ENCODE data around the gene PDLIM7. TPM values are rescaled to one million over a fixed set of nuclear protein-coding genes. Genes with fewer than 3 reads are reported as not detected.

Gene PDLIM7
- total and polyA plus RNA-seq, 2 donors (not counting 3 experiments of a cell fraction or from before 2014, with no cell fraction given) = 314 to 318 TPM

DNA sequence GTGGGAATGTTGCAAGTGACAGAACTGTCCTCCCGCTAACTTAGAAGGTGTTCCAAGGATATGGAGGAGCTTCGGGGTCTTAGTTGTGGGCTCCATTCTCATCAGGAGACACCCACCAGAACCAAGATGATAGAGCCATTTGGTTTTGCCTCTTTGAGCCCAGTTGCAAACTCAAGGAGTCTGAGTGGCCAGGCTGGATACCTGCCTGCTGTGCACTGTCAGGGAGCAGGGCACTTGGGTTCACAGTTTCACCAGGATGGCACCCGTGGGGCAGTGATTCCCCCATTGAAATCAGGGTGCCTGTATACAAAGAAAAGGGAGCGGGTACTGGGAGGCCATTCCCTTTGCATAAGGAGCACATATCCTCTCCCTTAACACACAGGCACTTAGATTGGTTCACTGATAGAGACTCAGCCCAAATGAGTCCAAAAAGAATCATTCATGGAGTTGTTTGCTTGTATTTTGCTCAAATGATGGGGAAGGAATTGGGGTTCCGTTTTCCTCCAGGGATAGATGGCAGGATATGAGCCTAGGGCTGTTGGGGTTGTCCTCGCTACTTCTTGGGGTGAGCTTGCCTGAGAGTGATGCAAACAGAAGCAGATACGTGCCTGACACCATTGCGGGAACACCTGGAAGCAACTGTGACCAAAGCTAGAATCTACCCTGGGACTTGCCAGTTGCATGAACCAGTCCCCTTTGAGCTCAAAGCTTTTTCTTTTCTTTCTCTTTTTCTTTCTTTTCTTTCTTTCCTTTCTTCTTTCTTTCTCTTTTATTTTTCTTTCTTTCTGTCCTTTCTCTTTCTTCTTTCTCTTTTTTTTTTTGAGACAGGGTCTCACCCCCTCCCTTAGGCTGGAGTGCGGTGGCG lies 52.1 kb downstream of the PDLIM7 start:
- FAIRE-seq = peak; percentile 4
- peak; percentile 46 for TF ChIP-seq POLR2A (IDR thresholded peaks at IDR 0.05; ENCODE audit: low read depth, low read length)
- TF ChIP-seq FOS (IDR thresholded peaks at IDR 0.05; ENCODE audit: borderline replicate concordance, insufficient read depth, low read length) = no peak
- Histone ChIP-seq H3K4me1 (ENCODE audit: control insufficient read depth, extremely low read depth, insufficient read depth, low read length) (peaks cover 14% of the 10 kb centered on the region), H3K79me2 (ENCODE audit: control insufficient read depth, insufficient read depth, low read length) (no peaks in the 10 kb centered on the region), H3K9me3 (replicated peaks; ENCODE audit: control insufficient read depth, insufficient read depth, low read length) (no peaks in the 10 kb centered on the region), H3K9me1 (replicated peaks; ENCODE audit: control insufficient read depth, extremely low read depth, insufficient read depth, low read length) (no peaks in the 10 kb centered on the region), H2AFZ (ENCODE audit: low read depth, low read length) (no peak overlapping the region), H3K4me2 (ENCODE audit: insufficient read depth, low read length) (no peak overlapping the region), H3K27me3 (ENCODE audit: control insufficient read depth in 2 of 2, insufficient read depth in 2 of 2, low read length in 2 of 2) (no peaks in the 10 kb centered on the region), H4K20me1 (replicated peaks; ENCODE audit: control insufficient read depth, extremely low read depth, insufficient read depth, low read length) (no peaks in the 10 kb centered on the region), H3K36me3 (ENCODE audit: control insufficient read depth in 2 of 2, extremely low read depth in 1 of 2, insufficient read depth in 2 of 2, low read length in 2 of 2) (peaks cover 0 to 5% of the 10 kb centered on the region in 2 experiments), H3K9ac (replicated peaks; ENCODE audit: extremely low read depth, insufficient read depth, low read length) (no peak overlapping the region), H3K4me3 (replicated peaks in 1 of 3; ENCODE audit: insufficient read depth in 1 of 3, low read depth in 1 of 3, low read length in 3 of 3) (no peak overlapping the region), H3K27ac (ENCODE audit: insufficient read depth, low read depth, low read length) (no peak overlapping the region)
- intact Hi-C loops (cut with micrococcal nuclease) (no loop called here), dilution Hi-C loops (cut with MboI; ENCODE audit: extremely low pct_ligation_motif_present, low sequenced_read_pairs) (no loop called here)
- ChIA-PET CTCF (interaction anchor here (0.7 to 13.5 kb wide), 8 partner anchors 8 to 54 kb away, joined by 3 to 288 read pairs (median 6); partner anchors contain the start of genes GRK6 and PFN3), POLR2A (interaction anchor here (0.5 to 1.2 kb wide), 3 partner anchors 9 to 358 kb away, joined by 3 to 5 read pairs (median 4); partner anchors contain the start of gene FGFR4)
- DNase-seq (ENCODE audit: low read depth, low spot score) = no peak
- TSS peak; percentile 6 for BruUV-seq (replicated peaks)

DNA sequence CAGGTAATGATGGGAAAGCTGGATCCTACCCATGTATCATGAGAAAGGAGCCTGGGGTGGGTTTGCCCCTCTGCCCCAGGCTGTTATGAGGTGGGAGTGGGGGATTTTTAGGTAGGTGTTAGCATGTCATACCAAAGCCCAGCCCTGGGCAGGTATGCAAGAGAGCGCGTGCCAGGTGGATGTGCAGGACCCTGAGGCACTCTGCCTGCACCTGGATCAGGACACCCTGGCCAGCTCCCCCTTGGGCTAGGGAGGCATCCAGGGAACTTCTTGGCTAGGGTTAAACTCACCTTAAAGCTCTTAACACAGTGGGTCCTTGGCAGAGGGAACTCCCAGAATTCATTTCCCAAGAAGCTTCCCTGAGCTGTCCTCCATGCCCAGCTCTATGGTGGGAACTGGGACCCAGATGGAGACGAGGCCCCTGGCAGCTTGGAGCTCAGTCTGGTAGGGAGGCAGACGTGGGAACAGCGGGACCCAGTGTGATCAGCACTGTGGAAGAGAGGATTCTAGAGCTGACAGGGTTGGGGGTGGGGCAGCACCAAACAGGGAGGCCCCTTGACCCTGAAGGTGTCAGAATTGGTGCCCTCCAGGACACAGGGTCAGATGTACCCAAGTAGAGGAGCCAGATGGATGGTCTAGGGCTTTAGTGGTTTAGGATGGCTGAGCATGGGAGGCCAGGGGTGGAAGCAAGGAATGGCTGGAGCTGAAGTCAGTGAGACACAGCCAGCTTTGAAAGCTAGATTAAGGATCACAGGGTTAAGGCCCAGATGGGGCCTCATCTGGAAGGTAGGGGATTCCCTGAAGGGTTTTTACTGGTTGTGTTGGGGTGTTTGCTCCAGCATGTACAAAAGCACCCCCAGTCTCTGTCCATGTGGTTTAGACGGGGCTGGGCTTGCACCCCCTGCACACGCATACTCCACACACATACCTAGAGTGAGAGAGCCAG lies 53.0 kb downstream of the PDLIM7 start:
- H3K79me2 ChIP-seq (ENCODE audit: control insufficient read depth, insufficient read depth, low read length) = no peaks in the 10 kb centered on the region
- no peaks in the 10 kb centered on the region for H4K20me1 ChIP-seq (replicated peaks; ENCODE audit: control insufficient read depth, extremely low read depth, insufficient read depth, low read length)
- dilution Hi-C loops (cut with MboI; ENCODE audit: extremely low pct_ligation_motif_present, low sequenced_read_pairs) (no loop called here), intact Hi-C loops (cut with micrococcal nuclease) (no loop called here)
- no peak overlapping the region for H2AFZ ChIP-seq (ENCODE audit: low read depth, low read length)
- ChIA-PET CTCF (interaction anchor here (0.9 to 13.5 kb wide), 6 partner anchors 9 to 53 kb away, joined by 3 to 288 read pairs (median 9); partner anchors contain the start of genes GRK6 and PFN3), POLR2A (no interaction called here)
- TF ChIP-seq GATA2 (IDR thresholded peaks at IDR 0.05; ENCODE audit: insufficient read depth, insufficient read length, low read depth, low read length) = no peak
- TF ChIP-seq, protein P1, sequence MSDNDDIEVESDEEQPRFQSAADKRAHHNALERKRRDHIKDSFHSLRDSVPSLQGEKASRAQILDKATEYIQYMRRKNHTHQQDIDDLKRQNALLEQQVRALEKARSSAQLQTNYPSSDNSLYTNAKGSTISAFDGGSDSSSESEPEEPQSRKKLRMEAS (IDR thresholded peaks at IDR 0.05; ENCODE audit: insufficient read depth, insufficient read length) = no peak
- TF ChIP-seq POLR2A (IDR thresholded peaks at IDR 0.05; ENCODE audit: low read depth, low read length) = no peak
- TF ChIP-seq MYC (IDR thresholded peaks at IDR 0.05; ENCODE audit: low read depth, low read length) = no peak
- no peak for TF ChIP-seq EZH2 (IDR thresholded peaks at IDR 0.05; ENCODE audit: borderline replicate concordance, low read depth, low read length, severe bottlenecking)
- TF ChIP-seq, protein P2, sequence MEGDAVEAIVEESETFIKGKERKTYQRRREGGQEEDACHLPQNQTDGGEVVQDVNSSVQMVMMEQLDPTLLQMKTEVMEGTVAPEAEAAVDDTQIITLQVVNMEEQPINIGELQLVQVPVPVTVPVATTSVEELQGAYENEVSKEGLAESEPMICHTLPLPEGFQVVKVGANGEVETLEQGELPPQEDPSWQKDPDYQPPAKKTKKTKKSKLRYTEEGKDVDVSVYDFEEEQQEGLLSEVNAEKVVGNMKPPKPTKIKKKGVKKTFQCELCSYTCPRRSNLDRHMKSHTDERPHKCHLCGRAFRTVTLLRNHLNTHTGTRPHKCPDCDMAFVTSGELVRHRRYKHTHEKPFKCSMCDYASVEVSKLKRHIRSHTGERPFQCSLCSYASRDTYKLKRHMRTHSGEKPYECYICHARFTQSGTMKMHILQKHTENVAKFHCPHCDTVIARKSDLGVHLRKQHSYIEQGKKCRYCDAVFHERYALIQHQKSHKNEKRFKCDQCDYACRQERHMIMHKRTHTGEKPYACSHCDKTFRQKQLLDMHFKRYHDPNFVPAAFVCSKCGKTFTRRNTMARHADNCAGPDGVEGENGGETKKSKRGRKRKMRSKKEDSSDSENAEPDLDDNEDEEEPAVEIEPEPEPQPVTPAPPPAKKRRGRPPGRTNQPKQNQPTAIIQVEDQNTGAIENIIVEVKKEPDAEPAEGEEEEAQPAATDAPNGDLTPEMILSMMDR (IDR thresholded peaks at IDR 0.05; ENCODE audit: extremely low read depth in 1 of 2, insufficient read depth in 1 of 2, low read depth in 1 of 2, low read length in 2 of 2) = no peak
- TF ChIP-seq POLR2AphosphoS5 (IDR thresholded peaks at IDR 0.05; ENCODE audit: insufficient read depth, low read depth, low read length) = no peak
- no peak for TF ChIP-seq FOS (IDR thresholded peaks at IDR 0.05; ENCODE audit: borderline replicate concordance, insufficient read depth, low read length)
- TF ChIP-seq JUN (IDR thresholded peaks at IDR 0.05; ENCODE audit: borderline replicate concordance, insufficient read depth, insufficient read length, low read depth) = no peak
- no peak overlapping the region for H3K9ac ChIP-seq (replicated peaks; ENCODE audit: extremely low read depth, insufficient read depth, low read length)
- no TSS peak for BruUV-seq (replicated peaks)
- FAIRE-seq (no peak), DNase-seq (ENCODE audit: low read depth, low spot score) (no peak)
- H3K9me3 ChIP-seq (replicated peaks; ENCODE audit: control insufficient read depth, insufficient read depth, low read length) = no peaks in the 10 kb centered on the region
- no peaks in the 10 kb centered on the region for H3K27me3 ChIP-seq (ENCODE audit: control insufficient read depth in 2 of 2, insufficient read depth in 2 of 2, low read length in 2 of 2)
- H3K36me3 ChIP-seq (ENCODE audit: control insufficient read depth in 2 of 2, extremely low read depth in 1 of 2, insufficient read depth in 2 of 2, low read length in 2 of 2) = peaks cover 0 to 5% of the 10 kb centered on the region in 2 experiments
- no peaks in the 10 kb centered on the region for H3K9me1 ChIP-seq (replicated peaks; ENCODE audit: control insufficient read depth, extremely low read depth, insufficient read depth, low read length)
- H3K27ac ChIP-seq (ENCODE audit: insufficient read depth, low read depth, low read length) = no peak overlapping the region
- H3K4me3 ChIP-seq (replicated peaks in 1 of 3; ENCODE audit: insufficient read depth in 1 of 3, low read depth in 1 of 3, low read length in 3 of 3) = no peak overlapping the region
- H3K4me1 ChIP-seq (ENCODE audit: control insufficient read depth, extremely low read depth, insufficient read depth, low read length) = peaks cover 14% of the 10 kb centered on the region
- H3K4me2 ChIP-seq (ENCODE audit: insufficient read depth, low read length) = no peak overlapping the region
